Glutamatergic neuron (in vitro differentiated cells): ENCODE measurements around the gene NBAS. TPM values are rescaled to one million over a fixed set of nuclear protein-coding genes. Genes with fewer than 3 reads are reported as not detected.

ENCODE experiments used
- DNase-seq: peaks from one replicate; pipeline ENCODE4 v3.0.0; 2022
- H3K27ac Mint-ChIP-seq: one replicate; pipeline ENCODE4 v1.8.0; 2020; ENCODE audit warnings: mild to moderate bottlenecking, mixed read lengths, inconsistent platforms; ENCODE audit not compliant: unreplicated experiment
- H3K27me3 Mint-ChIP-seq: one replicate; pipeline ENCODE4 v1.8.0; 2020; ENCODE audit warnings: mild to moderate bottlenecking, moderate library complexity, mixed read lengths, inconsistent platforms; ENCODE audit not compliant: unreplicated experiment
- H3K36me3 Mint-ChIP-seq: one replicate; pipeline ENCODE4 v1.8.0; 2020; ENCODE audit warnings: mild to moderate bottlenecking, mixed read lengths, inconsistent platforms; ENCODE audit not compliant: unreplicated experiment
- H3K4me1 Mint-ChIP-seq: one replicate; pipeline ENCODE4 v1.8.0; 2020; ENCODE audit warnings: mild to moderate bottlenecking, low read depth, mixed read lengths, inconsistent platforms; ENCODE audit not compliant: unreplicated experiment
- H3K4me3 Mint-ChIP-seq: one replicate; pipeline ENCODE4 v1.8.0; 2020; ENCODE audit warnings: mild to moderate bottlenecking, mixed read lengths, inconsistent platforms; ENCODE audit not compliant: unreplicated experiment
- H3K9me3 Mint-ChIP-seq: one replicate; pipeline ENCODE4 v1.8.0; 2020; ENCODE audit warnings: mild to moderate bottlenecking, moderate library complexity, mixed read lengths, inconsistent platforms; ENCODE audit not compliant: unreplicated experiment
- total RNA-seq: library from RNA; stranded (reverse); fragmentation: NEBNext Ultra II Directional; extraction: Animal tissue kit (Norgen Biotek cat#: 25700); gene quantifications from one replicate; pipeline ENCODE4 v1.2.1, GENCODE V29; 2021; ENCODE audit not compliant: unreplicated experiment
- TF ChIP-seq, protein P1 (sequence below): fragments of 200-600 bp; sonication (generic); IDR thresholded peaks from one replicate; pipeline ENCODE4 v1.5.0; 2021; ENCODE audit not compliant: partially characterized antibody, unreplicated experiment

Gene NBAS
- total RNA-seq, 1 donor from 2014 or later, result 46.1 TPM

DNA sequence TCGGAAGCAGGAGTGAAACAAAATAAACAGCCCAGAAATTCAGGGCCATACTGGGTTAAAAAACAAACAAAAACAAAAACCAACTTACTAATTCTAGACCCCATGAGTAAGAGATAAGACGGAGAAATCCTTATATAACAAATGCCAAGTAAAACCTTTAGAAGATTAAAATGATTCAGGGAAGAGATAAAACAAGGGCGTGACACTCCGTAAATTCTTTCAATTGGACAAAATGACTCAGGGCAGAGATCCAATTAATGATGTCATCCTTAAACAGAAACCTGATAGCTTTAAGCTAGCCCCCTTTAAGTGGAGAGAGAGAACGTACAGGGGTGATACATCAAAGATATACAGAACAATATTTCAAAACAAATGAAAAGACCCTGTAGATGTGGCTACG, 317.4 kb downstream of the NBAS start:
- Mint-ChIP-seq H3K9me3 (peaks cover 6% of the 10 kb centered on the region), H3K4me3 (no peak overlapping the region), H3K27ac (peak overlapping the region; percentile 14), H3K36me3 (no peaks in the 10 kb centered on the region), H3K4me1 (peaks cover 7% of the 10 kb centered on the region), H3K27me3 (peaks cover 2% of the 10 kb centered on the region)
- TF ChIP-seq, protein P1, sequence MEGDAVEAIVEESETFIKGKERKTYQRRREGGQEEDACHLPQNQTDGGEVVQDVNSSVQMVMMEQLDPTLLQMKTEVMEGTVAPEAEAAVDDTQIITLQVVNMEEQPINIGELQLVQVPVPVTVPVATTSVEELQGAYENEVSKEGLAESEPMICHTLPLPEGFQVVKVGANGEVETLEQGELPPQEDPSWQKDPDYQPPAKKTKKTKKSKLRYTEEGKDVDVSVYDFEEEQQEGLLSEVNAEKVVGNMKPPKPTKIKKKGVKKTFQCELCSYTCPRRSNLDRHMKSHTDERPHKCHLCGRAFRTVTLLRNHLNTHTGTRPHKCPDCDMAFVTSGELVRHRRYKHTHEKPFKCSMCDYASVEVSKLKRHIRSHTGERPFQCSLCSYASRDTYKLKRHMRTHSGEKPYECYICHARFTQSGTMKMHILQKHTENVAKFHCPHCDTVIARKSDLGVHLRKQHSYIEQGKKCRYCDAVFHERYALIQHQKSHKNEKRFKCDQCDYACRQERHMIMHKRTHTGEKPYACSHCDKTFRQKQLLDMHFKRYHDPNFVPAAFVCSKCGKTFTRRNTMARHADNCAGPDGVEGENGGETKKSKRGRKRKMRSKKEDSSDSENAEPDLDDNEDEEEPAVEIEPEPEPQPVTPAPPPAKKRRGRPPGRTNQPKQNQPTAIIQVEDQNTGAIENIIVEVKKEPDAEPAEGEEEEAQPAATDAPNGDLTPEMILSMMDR, result no peak
- DNase-seq, result no peak

DNA sequence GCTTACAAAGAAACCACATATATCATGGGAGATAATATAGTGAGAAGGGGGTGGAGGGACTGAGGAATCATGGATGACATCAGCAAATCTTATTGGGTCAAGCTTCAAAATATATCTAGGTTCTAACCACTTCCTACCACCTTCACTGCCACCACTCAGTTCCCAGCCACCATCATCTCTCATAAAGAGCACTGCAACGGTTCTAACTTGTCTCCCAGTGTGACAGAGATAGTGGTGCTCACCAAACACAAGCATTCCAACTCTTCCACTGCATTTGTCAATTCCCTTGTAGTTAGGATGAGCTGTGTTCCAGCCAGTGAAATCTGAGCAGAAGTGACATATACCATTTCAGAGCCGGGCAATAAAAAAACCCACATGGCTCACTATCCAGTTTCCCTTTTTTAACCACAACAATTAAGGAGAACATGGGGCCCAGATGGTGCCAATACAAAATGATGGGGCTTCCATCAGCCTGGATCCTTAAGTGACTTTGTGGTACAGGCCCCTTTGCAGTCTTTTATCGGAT, 318.1 kb downstream of the NBAS start:
- peaks cover 7% of the 10 kb centered on the region for H3K4me1 Mint-ChIP-seq
- no peak for DNase-seq
- H3K27ac Mint-ChIP-seq, result no peak overlapping the region
- no peak overlapping the region for H3K4me3 Mint-ChIP-seq
- H3K36me3 Mint-ChIP-seq, result no peaks in the 10 kb centered on the region
- TF ChIP-seq, protein P1, result no peak
- H3K9me3 Mint-ChIP-seq, result peaks cover 6% of the 10 kb centered on the region
- peaks cover 2% of the 10 kb centered on the region for H3K27me3 Mint-ChIP-seq

DNA sequence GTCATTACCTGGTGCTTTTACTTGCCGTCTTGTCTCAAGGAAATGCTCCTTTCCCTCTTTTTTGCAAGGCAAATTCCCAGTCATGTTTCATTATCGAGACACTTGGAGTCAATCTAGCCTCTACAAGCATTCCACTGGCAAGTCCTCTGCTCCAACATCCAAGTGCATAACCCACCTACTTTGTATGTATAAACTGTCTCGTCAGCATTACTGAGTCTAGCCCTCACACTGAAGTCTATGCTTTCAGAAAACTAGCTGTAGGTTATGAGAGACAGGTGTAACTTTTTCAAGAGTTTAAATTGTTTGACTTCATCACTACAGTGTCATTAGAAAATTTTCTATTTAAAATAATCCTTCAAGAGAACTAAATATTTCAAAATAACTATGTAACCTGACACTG, 319.2 kb downstream of the NBAS start:
- DNase-seq, result no peak
- no peak overlapping the region for H3K27ac Mint-ChIP-seq
- peaks cover 6% of the 10 kb centered on the region for H3K9me3 Mint-ChIP-seq
- no peaks in the 10 kb centered on the region for H3K36me3 Mint-ChIP-seq
- H3K27me3 Mint-ChIP-seq, result peaks cover 2% of the 10 kb centered on the region
- H3K4me3 Mint-ChIP-seq, result no peak overlapping the region
- peaks cover 7% of the 10 kb centered on the region for H3K4me1 Mint-ChIP-seq
- TF ChIP-seq, protein P1, result no peak

DNA sequence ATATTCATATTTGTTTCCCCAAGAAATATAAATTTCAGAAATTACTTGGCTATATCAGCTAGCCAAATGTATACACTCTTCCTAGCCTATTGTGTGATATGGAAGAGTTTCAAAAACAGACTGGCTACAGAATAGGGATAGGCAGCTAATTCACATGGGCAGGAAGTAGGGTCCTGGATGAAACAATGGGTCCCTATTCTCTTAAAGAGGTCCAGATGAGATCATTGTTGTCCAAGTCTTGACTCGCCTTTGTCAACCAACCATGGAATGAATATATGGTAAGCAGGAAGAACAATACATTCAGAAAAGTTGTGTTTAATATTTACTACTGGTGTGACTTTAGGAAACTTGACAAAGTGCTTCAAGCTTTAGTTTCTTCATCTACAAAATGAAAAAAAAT, 319.9 kb downstream of the NBAS start:
- H3K4me3 Mint-ChIP-seq, result no peak overlapping the region
- peaks cover 6% of the 10 kb centered on the region for H3K4me1 Mint-ChIP-seq
- no peaks in the 10 kb centered on the region for H3K36me3 Mint-ChIP-seq
- no peak overlapping the region for H3K27ac Mint-ChIP-seq
- DNase-seq, result no peak
- H3K27me3 Mint-ChIP-seq, result peaks cover 2% of the 10 kb centered on the region
- H3K9me3 Mint-ChIP-seq, result peaks cover 3% of the 10 kb centered on the region
- TF ChIP-seq, protein P1, result no peak

DNA sequence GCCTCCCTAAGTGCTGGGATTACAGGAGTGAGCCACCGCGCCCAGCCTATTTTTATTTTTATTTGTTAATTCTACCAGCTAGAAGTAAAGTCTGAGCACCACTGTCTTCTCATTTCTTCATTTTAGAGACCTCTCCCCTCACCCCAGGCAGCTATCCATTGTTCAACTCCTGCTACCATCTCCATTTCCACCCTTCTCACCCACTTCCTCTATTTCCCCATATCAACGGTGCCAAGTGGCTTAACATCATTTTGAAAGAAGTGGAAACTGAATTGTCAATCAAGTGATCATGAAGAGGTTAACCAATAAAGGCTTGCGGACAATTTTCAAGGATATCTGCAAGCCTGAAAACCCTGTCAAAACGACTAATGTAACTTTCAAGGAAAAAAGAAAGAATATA, 323.1 kb downstream of the NBAS start:
- H3K4me3 Mint-ChIP-seq, result no peak overlapping the region
- peaks cover 3% of the 10 kb centered on the region for H3K9me3 Mint-ChIP-seq
- H3K36me3 Mint-ChIP-seq, result no peaks in the 10 kb centered on the region
- no peak for DNase-seq
- H3K4me1 Mint-ChIP-seq, result no peaks in the 10 kb centered on the region
- peaks cover 2% of the 10 kb centered on the region for H3K27me3 Mint-ChIP-seq
- TF ChIP-seq, protein P1, result no peak
- no peak overlapping the region for H3K27ac Mint-ChIP-seq
